A549 (cell line): ENCODE results near the gene TPRKB. TPM values are rescaled to one million over a fixed set of nuclear protein-coding genes. Genes with fewer than 3 reads are reported as not detected.
"Not testable (repeated sequence)": the region's sequence is repeated elsewhere in the genome, so short reads cannot be mapped to it uniquely, and the experiment has no call there.

Experiments used
- ATAC-seq, 2 experiments: fragments of 200-7000 bp in 1 of 2; fragments of >200 bp in 1 of 2; cut with Nextera tagmentation in 1 of 2; cut with Tn5 transposase in 1 of 2; 3 replicates each; pipeline versions ENCODE4 v1.8.0 to v1.9.1; 2018 to 2020; ENCODE audit warnings: mild to moderate bottlenecking in 1 of 2, moderate library complexity in 1 of 2
- CTCF ChIA-PET: fragments of 300-600 bp; sonication (Branson Sonifier 250); formaldehyde crosslinking; extraction: SDS; loops from one replicate; lab custom pipeline; 2021; ENCODE audit warnings: antibody characterized with exemption, inconsistent platforms; lab: Yijun Ruan, JAX
- POLR2A ChIA-PET: fragments of 350-600 bp; formaldehyde crosslinking; extraction: SDS; loops from one replicate; lab custom pipeline; 2021; ENCODE audit warnings: antibody characterized with exemption, inconsistent platforms; lab: Yijun Ruan, JAX
- DNase-seq, 2 experiments: peaks; one replicate each; pipeline versions ENCODE4 v3.0.0 to v3.0.0-alpha.2; 2011 to 2016; ENCODE audit warnings: low read depth in 1 of 2, low spot score in 1 of 2
- FAIRE-seq: peaks from 2 replicates; lab custom pipeline; 2011; peaks lifted over from hg19 to GRCh38; lab: Jason Lieb, UNC
- H3K27ac ChIP-seq, 2 experiments: fragments of >200 bp; sonication (Bioruptor Twin); formaldehyde crosslinking; 3 replicates each; pipeline ENCODE4 v1.5.1; 2016 to 2017
- H3K4me1 ChIP-seq: fragments of >200 bp; sonication (Bioruptor Twin); formaldehyde crosslinking; 3 replicates; pipeline ENCODE4 v1.6.1; 2016
- H3K4me2 ChIP-seq: fragments of >200 bp; sonication (Bioruptor Twin); formaldehyde crosslinking; 3 replicates; pipeline ENCODE4 v1.6.1; 2016
- H3K4me3 ChIP-seq: fragments of >200 bp; sonication (Bioruptor Twin); formaldehyde crosslinking; 3 replicates; pipeline ENCODE4 v1.5.1; 2016
- H3K9me3 ChIP-seq: fragments of >200 bp; sonication (Bioruptor Twin); formaldehyde crosslinking; 3 replicates; pipeline ENCODE4 v1.6.1; 2016
- BHLHE40 ChIP-seq: IDR thresholded peaks from 2 replicates; pipeline ENCODE4 v1.6.1; 2012; ENCODE audit warnings: low read depth, low read length, inconsistent platforms
- CBX2 ChIP-seq: fragments of 200-600 bp; sonication (generic); IDR thresholded peaks from 2 replicates; pipeline ENCODE4 v1.6.1; 2016; ENCODE audit warnings: low read depth, mild to moderate bottlenecking, borderline replicate concordance
- CBX8 ChIP-seq: fragments of 200-600 bp; sonication (generic); IDR thresholded peaks from 2 replicates; pipeline ENCODE4 v1.6.1; 2016
- CEBPB ChIP-seq, 2 experiments: fragments of >200 bp in 1 of 2; sonication (Bioruptor Twin) in 1 of 2; formaldehyde crosslinking in 1 of 2; IDR thresholded peaks; 2 replicates each; pipeline ENCODE4 v1.6.1; 2012 to 2016
- CHD2 ChIP-seq: fragments of 150-350 bp; IDR thresholded peaks from 2 replicates; pipeline ENCODE4 v1.6.1; 2014; ENCODE audit warnings: low read length; ENCODE audit not compliant: partially characterized antibody
- EHF ChIP-seq: fragments of 250-450 bp; sonication (Bioruptor Pico); IDR thresholded peaks from 2 replicates; pipeline ENCODE4 v1.5.0; 2020; ENCODE audit warnings: mild to moderate bottlenecking
- EHMT2 ChIP-seq: fragments of 200-600 bp; sonication (generic); IDR thresholded peaks from 2 replicates; pipeline ENCODE4 v1.6.1; 2016; ENCODE audit warnings: antibody characterized with exemption, low read depth, mild to moderate bottlenecking, moderate library complexity
- EP300 ChIP-seq, 2 experiments: fragments of >200 bp; sonication (Bioruptor Twin); formaldehyde crosslinking; IDR thresholded peaks; 2 replicates in 1 of 2; 3 replicates in 1 of 2; pipeline ENCODE4 v1.6.1; 2016 to 2017
- ESRRA ChIP-seq: fragments of 150-350 bp; IDR thresholded peaks from 2 replicates; pipeline ENCODE4 v1.6.1; 2014; ENCODE audit warnings: mild to moderate bottlenecking, low read length, borderline replicate concordance
- FOXS1 ChIP-seq: fragments of 250-450 bp; sonication (Bioruptor Pico); IDR thresholded peaks from 2 replicates; pipeline ENCODE4 v1.5.0; 2020; ENCODE audit warnings: mild to moderate bottlenecking, moderate library complexity
- HEYL ChIP-seq: fragments of 250-450 bp; sonication (Bioruptor Pico); IDR thresholded peaks from 2 replicates; pipeline ENCODE4 v1.8.0; 2021; ENCODE audit warnings: mild to moderate bottlenecking, moderate library complexity
- HOXA7 ChIP-seq: fragments of 250-450 bp; sonication (Bioruptor Pico); IDR thresholded peaks from 2 replicates; pipeline ENCODE4 v1.5.0; 2020; ENCODE audit warnings: mild to moderate bottlenecking, moderate library complexity
- JUNB ChIP-seq: fragments of >200 bp; sonication (Bioruptor Twin); formaldehyde crosslinking; IDR thresholded peaks from 2 replicates; pipeline ENCODE4 v1.6.1; 2016
- KDM5A ChIP-seq: fragments of 200-600 bp; sonication (generic); IDR thresholded peaks from 2 replicates; pipeline ENCODE4 v1.6.1; 2016; ENCODE audit warnings: antibody characterized with exemption, mild to moderate bottlenecking
- NR3C1 ChIP-seq: fragments of >200 bp; sonication (Bioruptor Twin); formaldehyde crosslinking; IDR thresholded peaks from 3 replicates; pipeline ENCODE4 v1.6.1; 2017
- POLR2AphosphoS2 ChIP-seq: conservative IDR thresholded peaks from 2 replicates; pipeline ENCODE4 v1.6.1; 2012; ENCODE audit warnings: low read length, improper control_type of control experiment, inconsistent platforms
- TP53 ChIP-seq: fragments of 250-450 bp; sonication (Bioruptor Pico); IDR thresholded peaks from 2 replicates; pipeline ENCODE4 v1.5.0; 2021; ENCODE audit warnings: mild to moderate bottlenecking, moderate library complexity
- ZSCAN20 ChIP-seq: fragments of 250-450 bp; sonication (Bioruptor Pico); IDR thresholded peaks from 2 replicates; pipeline ENCODE4 v1.8.0; 2022; ENCODE audit warnings: mild to moderate bottlenecking, moderate library complexity
- WGBS: methylation state at CpG from one replicate; pipeline ENCODE4 v1.1.6; 2017; ENCODE audit errors: missing lambda C conversion rate; 5-methylcytosine and 5-hydroxymethylcytosine counted together
- polyA plus RNA-seq, 4 experiments: library from polyadenylated mRNA; depleted of rRNA in 3 of 4; stranded (reverse); fragments of >200 nt; fragmentation: RNase III in 1 of 4; extraction: RNeasy Plus Mini Kit Qiagen cat#74134 plus additional on column Dnase treatment in 1 of 4; gene quantifications; 2 replicates in 3 of 4; 3 replicates in 1 of 4; pipeline ENCODE4 v1.2.3, GENCODE V29; 2011 to 2017
- TF ChIP-seq, protein P1 (sequence below): fragments of >200 bp; sonication (Bioruptor Twin); formaldehyde crosslinking; IDR thresholded peaks from 2 replicates; pipeline ENCODE4 v1.6.1; 2016
- TF ChIP-seq, protein P2 (sequence below): IDR thresholded peaks from 2 replicates; pipeline ENCODE4 v1.6.1; 2012
- TF ChIP-seq, protein P3 (sequence below): IDR thresholded peaks from 2 replicates; pipeline ENCODE4 v1.6.1; 2012; ENCODE audit warnings: low read depth, borderline replicate concordance
- TF ChIP-seq, protein P4 (sequence below): fragments of >200 bp; sonication (Bioruptor Twin); formaldehyde crosslinking; IDR thresholded peaks from 3 replicates; pipeline ENCODE4 v1.6.1; 2016
- TF ChIP-seq, protein P5 (sequence below): fragments of 250-450 bp; sonication (Bioruptor Pico); IDR thresholded peaks from 2 replicates; pipeline ENCODE4 v1.5.0; 2021; ENCODE audit warnings: mild to moderate bottlenecking, moderate library complexity, borderline replicate concordance

TPRKB gene
- polyA plus RNA-seq, 2 of the 4 experiments (the other 2 are of a cell fraction) = 115 to 144 TPM

DNA sequence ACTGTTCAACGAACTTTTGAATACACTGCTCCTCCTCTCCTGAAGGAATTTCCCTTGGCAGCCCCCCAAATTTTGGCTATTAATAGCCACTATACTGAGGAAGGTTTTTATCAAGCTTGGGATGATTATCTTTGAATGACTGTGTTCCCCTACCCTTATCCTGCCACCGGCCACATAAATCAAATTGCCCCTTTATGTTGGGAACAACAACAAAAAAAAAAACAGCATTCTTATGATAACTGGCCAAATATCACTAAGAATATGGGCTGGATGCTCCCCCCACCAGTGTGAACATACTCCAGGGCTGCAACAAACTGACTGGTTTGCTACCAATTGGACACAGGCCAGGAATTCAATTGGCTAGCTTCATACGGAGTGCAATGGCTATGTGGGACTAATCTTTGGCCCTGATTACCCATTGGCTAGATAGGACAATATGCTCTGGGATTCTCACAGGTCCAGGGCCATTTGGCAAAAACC, 22.2 kb upstream of the TPRKB start:
- ChIA-PET POLR2A (interaction anchor here (1.8 kb wide), 1 partner anchor 22 kb away, joined by 8 read pairs; the partner anchor contains the start of gene TPRKB), CTCF (interaction anchor here (1.4 kb wide), 2 partner anchors 10 to 502 kb away, joined by 3 to 4 read pairs; no protein-coding TSS in a partner anchor)
- ATAC-seq (no peak; a peak in 1 of 6 replicates), DNase-seq (no peak), FAIRE-seq (no peak)
- WGBS = 49% methylated on average over 3 of the region's 3 CpGs
- Histone ChIP-seq H3K4me2 (no peak overlapping the region), H3K4me3 (no peak overlapping the region), H3K9me3 (peaks cover 5% of the 10 kb centered on the region; the same call in 2 of the 3 replicates), H3K27ac (no peak overlapping the region)
- TF ChIP-seq HEYL (CRISPR knock-in tag) = no peak
- TF ChIP-seq, all 56 proteins: peak for 0
- H3K4me1 ChIP-seq = no peaks in the 10 kb centered on the region

DNA sequence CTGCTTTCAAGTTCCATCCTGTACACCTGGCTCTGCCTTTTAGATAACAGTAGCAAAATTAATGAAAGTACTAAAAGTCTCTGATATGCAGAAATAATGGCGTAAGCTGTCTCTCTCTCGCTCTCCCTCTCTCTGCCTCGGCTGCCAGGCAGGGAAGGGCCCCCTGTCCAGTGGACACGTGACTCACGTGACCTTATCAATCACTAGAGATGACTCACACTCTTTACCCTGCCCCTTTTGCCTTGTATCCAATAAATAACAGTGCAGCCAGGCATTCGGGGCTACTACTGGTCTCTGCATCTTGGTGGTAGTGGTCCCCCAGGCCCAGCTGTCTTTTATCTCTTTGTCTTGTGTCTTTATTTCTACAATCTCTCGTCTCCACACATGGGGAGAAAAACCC, 17.2 kb upstream of the TPRKB start:
- CTCF ChIA-PET = interaction anchor here (1.9 kb wide), 1 partner anchor 10 kb away, joined by 8 read pairs; no protein-coding TSS in a partner anchor
- ATAC-seq, H3K9me3 ChIP-seq, DNase-seq, FAIRE-seq, H3K4me2 ChIP-seq, H3K27ac ChIP-seq, POLR2A ChIA-PET, H3K4me3 ChIP-seq, H3K4me1 ChIP-seq: not testable (repeated sequence)
- 92% methylated on average over 7 of the region's 7 CpGs for WGBS

DNA sequence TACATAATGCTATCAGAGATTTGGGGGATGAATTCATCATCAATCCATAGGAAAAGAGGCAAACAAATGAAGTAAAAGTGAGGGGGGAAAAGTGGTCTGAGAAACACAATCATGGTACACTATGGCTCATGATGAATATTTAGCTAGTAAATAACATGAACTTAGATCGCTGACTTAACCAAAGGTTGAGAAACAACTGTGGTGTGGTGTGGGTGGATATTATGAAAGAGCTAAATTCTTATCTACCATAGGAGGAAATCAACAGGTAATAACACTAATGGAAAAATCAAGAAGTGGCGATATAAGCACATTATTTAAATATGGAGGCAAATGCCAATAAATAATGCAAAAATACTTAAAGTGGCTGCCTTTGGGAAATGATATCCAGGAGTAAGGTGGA, 12.2 kb upstream of the TPRKB start:
- Histone ChIP-seq H3K4me1 (no peaks in the 10 kb centered on the region), H3K4me2 (no peak overlapping the region), H3K4me3 (no peak overlapping the region), H3K27ac (no peak overlapping the region), H3K9me3 (peaks cover 2% of the 10 kb centered on the region; the same call in 2 of the 3 replicates)
- 83% methylated on average over 2 of the region's 2 CpGs for WGBS
- CTCF ChIA-PET = interaction anchor here (0.5 to 1.5 kb wide), 6 partner anchors 10 to 417 kb away, joined by 3 to 4 read pairs (median 3); no protein-coding TSS in a partner anchor
- DNase-seq = no peak
- POLR2A ChIA-PET = interaction anchor here (1.2 kb wide), 1 partner anchor 9 kb away, joined by 3 read pairs; no protein-coding TSS in a partner anchor
- no peak for ATAC-seq
- TF ChIP-seq EP300 (IDR thresholded peaks at IDR 0.05) = no peak
- TF ChIP-seq NR3C1 = no peak
- TF ChIP-seq, protein P1, sequence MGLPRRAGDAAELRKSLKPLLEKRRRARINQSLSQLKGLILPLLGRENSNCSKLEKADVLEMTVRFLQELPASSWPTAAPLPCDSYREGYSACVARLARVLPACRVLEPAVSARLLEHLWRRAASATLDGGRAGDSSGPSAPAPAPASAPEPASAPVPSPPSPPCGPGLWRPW = no peak
- no peak for TF ChIP-seq CEBPB (IDR thresholded peaks at IDR 0.05)
- TF ChIP-seq POLR2AphosphoS2 = no peak
- TF ChIP-seq, protein P2, sequence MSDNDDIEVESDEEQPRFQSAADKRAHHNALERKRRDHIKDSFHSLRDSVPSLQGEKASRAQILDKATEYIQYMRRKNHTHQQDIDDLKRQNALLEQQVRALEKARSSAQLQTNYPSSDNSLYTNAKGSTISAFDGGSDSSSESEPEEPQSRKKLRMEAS = no peak
- TF ChIP-seq, protein P3, sequence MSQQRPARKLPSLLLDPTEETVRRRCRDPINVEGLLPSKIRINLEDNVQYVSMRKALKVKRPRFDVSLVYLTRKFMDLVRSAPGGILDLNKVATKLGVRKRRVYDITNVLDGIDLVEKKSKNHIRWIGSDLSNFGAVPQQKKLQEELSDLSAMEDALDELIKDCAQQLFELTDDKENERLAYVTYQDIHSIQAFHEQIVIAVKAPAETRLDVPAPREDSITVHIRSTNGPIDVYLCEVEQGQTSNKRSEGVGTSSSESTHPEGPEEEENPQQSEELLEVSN = no peak
- TF ChIP-seq ZSCAN20 (CRISPR knock-in tag) = no peak
- TF ChIP-seq KDM5A = no peak
- FAIRE-seq = no peak

DNA sequence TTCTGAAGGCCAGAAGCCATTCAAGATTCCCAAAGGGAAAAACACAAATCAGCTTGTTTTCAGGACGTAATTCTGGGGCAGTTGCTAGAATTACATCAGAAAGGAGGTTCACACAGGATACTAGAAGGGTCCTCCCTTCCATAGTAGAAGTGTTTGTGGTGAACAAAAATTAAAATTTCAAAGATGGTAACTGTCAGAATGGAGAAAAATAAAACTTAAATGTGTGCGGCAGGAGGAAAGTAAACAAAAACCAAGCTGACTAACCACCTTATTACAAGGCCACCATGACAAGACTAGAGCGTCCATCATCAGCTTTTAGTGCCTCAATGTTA, 9.7 kb upstream of the TPRKB start:
- no peaks in the 10 kb centered on the region for H3K4me1 ChIP-seq
- H3K4me3 ChIP-seq = no peak overlapping the region
- no peaks in the 10 kb centered on the region for H3K9me3 ChIP-seq
- CTCF ChIA-PET = interaction anchor here (0.6 kb wide), 1 partner anchor 28 kb away, joined by 3 read pairs; no protein-coding TSS in a partner anchor
- no peak overlapping the region for H3K27ac ChIP-seq
- POLR2A ChIA-PET = interaction anchor here (1.2 kb wide), 1 partner anchor 10 kb away, joined by 4 read pairs; the partner anchor contains the start of gene TPRKB
- H3K4me2 ChIP-seq = no peak overlapping the region
- TF ChIP-seq, protein P4, sequence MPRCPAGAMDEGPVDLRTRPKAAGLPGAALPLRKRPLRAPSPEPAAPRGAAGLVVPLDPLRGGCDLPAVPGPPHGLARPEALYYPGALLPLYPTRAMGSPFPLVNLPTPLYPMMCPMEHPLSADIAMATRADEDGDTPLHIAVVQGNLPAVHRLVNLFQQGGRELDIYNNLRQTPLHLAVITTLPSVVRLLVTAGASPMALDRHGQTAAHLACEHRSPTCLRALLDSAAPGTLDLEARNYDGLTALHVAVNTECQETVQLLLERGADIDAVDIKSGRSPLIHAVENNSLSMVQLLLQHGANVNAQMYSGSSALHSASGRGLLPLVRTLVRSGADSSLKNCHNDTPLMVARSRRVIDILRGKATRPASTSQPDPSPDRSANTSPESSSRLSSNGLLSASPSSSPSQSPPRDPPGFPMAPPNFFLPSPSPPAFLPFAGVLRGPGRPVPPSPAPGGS = no peak
- no peak for TF ChIP-seq HEYL (CRISPR knock-in tag)
- TF ChIP-seq FOXS1 = no peak
- no peak for TF ChIP-seq HOXA7 (CRISPR knock-in tag)
- no peak for TF ChIP-seq EHMT2
- TF ChIP-seq TP53 = no peak
- TF ChIP-seq CBX8 = no peak
- TF ChIP-seq, protein P5, sequence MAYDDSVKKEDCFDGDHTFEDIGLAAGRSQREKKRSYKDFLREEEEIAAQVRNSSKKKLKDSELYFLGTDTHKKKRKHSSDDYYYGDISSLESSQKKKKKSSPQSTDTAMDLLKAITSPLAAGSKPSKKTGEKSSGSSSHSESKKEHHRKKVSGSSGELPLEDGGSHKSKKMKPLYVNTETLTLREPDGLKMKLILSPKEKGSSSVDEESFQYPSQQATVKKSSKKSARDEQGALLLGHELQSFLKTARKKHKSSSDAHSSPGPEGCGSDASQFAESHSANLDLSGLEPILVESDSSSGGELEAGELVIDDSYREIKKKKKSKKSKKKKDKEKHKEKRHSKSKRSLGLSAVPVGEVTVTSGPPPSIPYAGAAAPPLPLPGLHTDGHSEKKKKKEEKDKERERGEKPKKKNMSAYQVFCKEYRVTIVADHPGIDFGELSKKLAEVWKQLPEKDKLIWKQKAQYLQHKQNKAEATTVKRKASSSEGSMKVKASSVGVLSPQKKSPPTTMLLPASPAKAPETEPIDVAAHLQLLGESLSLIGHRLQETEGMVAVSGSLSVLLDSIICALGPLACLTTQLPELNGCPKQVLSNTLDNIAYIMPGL (CRISPR knock-in tag) = no peak
- TF ChIP-seq CBX2 = no peak
- TF ChIP-seq POLR2AphosphoS2 = no peak
- TF ChIP-seq ESRRA = no peak
- no peak for TF ChIP-seq CHD2
- TF ChIP-seq BHLHE40 = no peak
- no peak for TF ChIP-seq JUNB
- TF ChIP-seq EHF (CRISPR knock-in tag) = no peak
- ATAC-seq (no peak), DNase-seq (no peak), FAIRE-seq (no peak)
- WGBS = 90% methylated on average over 3 of the region's 3 CpGs
